ENCODE data around the gene ARL13B.

The ARL13B gene

DNA sequence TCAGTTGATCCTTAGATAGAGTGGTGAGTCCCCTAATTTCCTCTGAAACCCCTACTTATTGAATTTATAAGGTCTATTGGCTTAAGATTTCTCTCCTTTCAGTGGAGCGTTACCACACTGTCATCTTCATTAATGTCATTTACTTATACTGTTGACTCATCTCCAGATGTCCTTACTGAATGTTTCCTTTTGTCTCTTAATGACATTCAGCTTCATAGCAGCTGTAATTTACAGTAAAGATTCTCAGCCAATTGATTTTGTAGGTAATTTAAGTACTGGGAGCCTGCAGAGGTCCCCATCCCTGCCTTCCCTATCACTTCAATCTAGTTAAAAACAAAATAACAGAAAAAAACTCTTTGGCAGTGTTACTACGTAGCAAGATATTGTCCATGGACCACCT is 29.7 kb downstream of the ARL13B start:
- CTCF ChIA-PET, result no interaction called here
- TF ChIP-seq TARDBP (IDR thresholded peaks at IDR 0.05) (no peak), ZNF384 (IDR thresholded peaks at IDR 0.05) (no peak), CTBP1 (IDR thresholded peaks at IDR 0.05; ENCODE audit: borderline replicate concordance) (no peak), ELF4 (IDR thresholded peaks at IDR 0.05) (no peak), FOXK2 (IDR thresholded peaks at IDR 0.05) (no peak)
- POLR2A ChIA-PET, result interaction anchor here (1.3 kb wide), 1 partner anchor 53 kb away, joined by 3 read pairs; the partner anchor contains the start of genes DHFR2 and NSUN3
- DNase-seq (ENCODE audit: extremely low spot score), result no peak

DNA sequence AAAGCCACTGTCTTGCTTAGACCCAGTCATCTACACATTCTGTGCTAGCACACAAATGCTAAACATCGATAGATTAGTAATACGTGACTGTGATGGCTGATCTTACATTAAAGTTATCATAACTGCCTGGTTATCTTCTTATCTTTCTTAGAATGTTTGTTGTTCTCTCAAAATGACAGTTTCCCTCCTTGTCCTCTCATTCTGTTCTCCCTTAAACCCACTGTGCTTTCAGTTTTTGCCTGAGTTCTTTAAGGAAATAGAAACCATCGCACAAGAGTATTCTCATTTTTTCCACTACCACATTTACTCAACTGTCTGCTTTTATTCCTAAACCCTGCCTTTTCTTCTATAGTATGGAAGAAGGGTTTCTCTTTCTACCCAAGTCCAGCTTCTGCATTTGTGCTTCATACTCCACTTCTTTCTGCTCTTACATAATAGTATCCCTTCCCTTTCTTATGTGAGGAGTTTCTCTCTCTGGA is 31.3 kb downstream of the ARL13B start:
- CTCF ChIA-PET, result no interaction called here
- TF ChIP-seq ZNF384 (IDR thresholded peaks at IDR 0.05), result no peak
- no peak for TF ChIP-seq CTBP1 (IDR thresholded peaks at IDR 0.05; ENCODE audit: borderline replicate concordance)
- no peak for TF ChIP-seq TARDBP (IDR thresholded peaks at IDR 0.05)
- no peak for TF ChIP-seq HDGF (IDR thresholded peaks at IDR 0.05; ENCODE audit: borderline replicate concordance)
- TF ChIP-seq ELF4 (IDR thresholded peaks at IDR 0.05), result no peak
- TF ChIP-seq BHLHE40 (IDR thresholded peaks at IDR 0.05; ENCODE audit: borderline replicate concordance), result no peak
- TF ChIP-seq FOXK2 (IDR thresholded peaks at IDR 0.05), result no peak
- DNase-seq (ENCODE audit: extremely low spot score), result no peak
- POLR2A ChIA-PET, result no interaction called here

GRCh38 chr3:94012185-94012584 is 32.2 kb downstream of the ARL13B start:
- no peak for TF ChIP-seq TARDBP (IDR thresholded peaks at IDR 0.05)
- no peak for TF ChIP-seq SUZ12 (IDR thresholded peaks at IDR 0.05)
- no peak for TF ChIP-seq ELF4 (IDR thresholded peaks at IDR 0.05)
- no peak for TF ChIP-seq FOXK2 (IDR thresholded peaks at IDR 0.05)
- TF ChIP-seq BHLHE40 (IDR thresholded peaks at IDR 0.05; ENCODE audit: borderline replicate concordance), result no peak
- TF ChIP-seq FOXM1 (IDR thresholded peaks at IDR 0.05; ENCODE audit: borderline replicate concordance), result no peak
- no peak for TF ChIP-seq ZNF384 (IDR thresholded peaks at IDR 0.05)
- no peak for TF ChIP-seq L3MBTL2 (conservative IDR thresholded peaks at IDR 0.05)
- ChIA-PET POLR2A (no interaction called here), CTCF (no interaction called here)
- DNase-seq (ENCODE audit: extremely low spot score), result no peak

GRCh38 chr3:94015025-94015424 is 35.1 kb downstream of the ARL13B start:
- no peak for DNase-seq (ENCODE audit: extremely low spot score)
- TF ChIP-seq SP1 (IDR thresholded peaks at IDR 0.05), result no peak
- TF ChIP-seq ZNF384 (IDR thresholded peaks at IDR 0.05), result no peak
- no peak for TF ChIP-seq ELF4 (IDR thresholded peaks at IDR 0.05)
- TF ChIP-seq SUZ12 (IDR thresholded peaks at IDR 0.05), result no peak
- no peak for TF ChIP-seq FOXK2 (IDR thresholded peaks at IDR 0.05)
- no peak for TF ChIP-seq BHLHE40 (IDR thresholded peaks at IDR 0.05; ENCODE audit: borderline replicate concordance)
- no peak for TF ChIP-seq TARDBP (IDR thresholded peaks at IDR 0.05)
- TF ChIP-seq NFRKB (IDR thresholded peaks at IDR 0.05), result no peak
- TF ChIP-seq L3MBTL2 (conservative IDR thresholded peaks at IDR 0.05), result no peak
- no peak for TF ChIP-seq LEF1 (IDR thresholded peaks at IDR 0.05; ENCODE audit: borderline replicate concordance)
- POLR2A ChIA-PET, result no interaction called here
- CTCF ChIA-PET, result no interaction called here

GRCh38 chr3:94019659-94020058 is 39.7 kb downstream of the ARL13B start:
- ChIA-PET CTCF (interaction anchor here (0.6 kb wide), 1 partner anchor 42 kb away, joined by 3 read pairs; no protein-coding TSS in a partner anchor), POLR2A (interaction anchor here (1.3 kb wide), 1 partner anchor 43 kb away, joined by 5 read pairs; the partner anchor contains the start of genes DHFR2 and NSUN3)
- TF ChIP-seq HDGF (IDR thresholded peaks at IDR 0.05; ENCODE audit: borderline replicate concordance) (no peak), L3MBTL2 (conservative IDR thresholded peaks at IDR 0.05) (no peak), SUZ12 (IDR thresholded peaks at IDR 0.05) (no peak), ELF4 (IDR thresholded peaks at IDR 0.05) (no peak), FOXK2 (IDR thresholded peaks at IDR 0.05) (no peak), FOXM1 (IDR thresholded peaks at IDR 0.05; ENCODE audit: borderline replicate concordance) (no peak), BHLHE40 (IDR thresholded peaks at IDR 0.05; ENCODE audit: borderline replicate concordance) (no peak), PKNOX1 (IDR thresholded peaks at IDR 0.05) (no peak), NFRKB (IDR thresholded peaks at IDR 0.05) (no peak), SP1 (IDR thresholded peaks at IDR 0.05) (no peak), TARDBP (IDR thresholded peaks at IDR 0.05) (no peak), FOXA1 (IDR thresholded peaks at IDR 0.05) (no peak), ZNF384 (IDR thresholded peaks at IDR 0.05) (no peak), ARNT (IDR thresholded peaks at IDR 0.05) (no peak), CTBP1 (IDR thresholded peaks at IDR 0.05; ENCODE audit: borderline replicate concordance) (no peak), LEF1 (IDR thresholded peaks at IDR 0.05; ENCODE audit: borderline replicate concordance) (no peak)
- DNase-seq (ENCODE audit: extremely low spot score), result no peak

DNA sequence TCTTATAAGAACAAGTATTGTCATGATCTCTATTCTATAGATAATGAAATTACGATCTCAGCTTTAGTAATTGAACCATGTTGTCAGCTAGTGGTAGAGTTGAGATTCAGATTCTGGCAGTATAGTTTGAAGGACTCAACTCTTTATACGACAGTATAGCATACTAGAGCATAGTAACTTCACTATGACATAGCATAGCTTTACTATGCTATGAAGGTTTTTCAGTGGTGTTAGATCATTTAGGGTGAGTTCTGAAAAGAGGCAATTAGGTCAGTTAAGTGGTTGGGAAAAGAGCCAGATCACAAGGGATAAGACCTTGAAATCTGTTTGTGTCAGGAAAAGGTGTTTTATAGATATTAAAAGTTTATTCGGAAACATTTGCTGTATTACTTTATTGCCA is 40.3 kb downstream of the ARL13B start:
- POLR2A ChIA-PET, result interaction anchor here (1.3 to 2.2 kb wide), 2 partner anchors 42 to 43 kb away, joined by 5 to 8 read pairs; partner anchors contain the start of genes DHFR2 and NSUN3
- CTCF ChIA-PET, result interaction anchor here (0.6 kb wide), 1 partner anchor 42 kb away, joined by 3 read pairs; no protein-coding TSS in a partner anchor
- DNase-seq (ENCODE audit: extremely low spot score), result no peak
- TF ChIP-seq SUZ12 (IDR thresholded peaks at IDR 0.05) (no peak), CTBP1 (IDR thresholded peaks at IDR 0.05; ENCODE audit: borderline replicate concordance) (no peak), PKNOX1 (IDR thresholded peaks at IDR 0.05) (no peak), L3MBTL2 (conservative IDR thresholded peaks at IDR 0.05) (no peak), TARDBP (IDR thresholded peaks at IDR 0.05) (no peak), BHLHE40 (IDR thresholded peaks at IDR 0.05; ENCODE audit: borderline replicate concordance) (no peak), SP1 (IDR thresholded peaks at IDR 0.05) (no peak), HDGF (IDR thresholded peaks at IDR 0.05; ENCODE audit: borderline replicate concordance) (no peak), ARNT (IDR thresholded peaks at IDR 0.05) (no peak), LEF1 (IDR thresholded peaks at IDR 0.05; ENCODE audit: borderline replicate concordance) (no peak), ELF4 (IDR thresholded peaks at IDR 0.05) (no peak)

DNA sequence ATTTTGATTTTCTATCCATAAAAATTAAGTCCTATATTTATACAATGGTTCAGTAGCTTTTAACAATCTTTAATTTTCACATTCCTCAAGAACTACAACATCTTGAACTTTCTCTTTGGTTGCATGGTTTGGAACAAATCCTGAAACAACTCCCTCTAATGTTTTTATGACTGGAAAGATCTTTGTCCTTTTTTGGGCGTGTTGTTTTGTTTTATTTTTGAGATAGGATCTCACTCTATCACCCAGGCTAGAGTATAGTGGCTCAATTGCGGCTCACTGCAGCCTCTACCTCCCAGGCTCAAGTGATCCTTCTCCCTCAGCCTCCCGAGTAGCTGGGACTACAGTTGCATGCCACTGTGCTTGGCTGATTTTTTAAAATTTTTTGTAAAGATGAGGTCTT is 44.4 kb downstream of the ARL13B start:
- DNase-seq (ENCODE audit: extremely low spot score), result no peak
- TF ChIP-seq BHLHE40 (IDR thresholded peaks at IDR 0.05; ENCODE audit: borderline replicate concordance) (no peak), FOXA1 (IDR thresholded peaks at IDR 0.05) (no peak), L3MBTL2 (conservative IDR thresholded peaks at IDR 0.05) (no peak), PKNOX1 (IDR thresholded peaks at IDR 0.05) (no peak), FOXM1 (IDR thresholded peaks at IDR 0.05; ENCODE audit: borderline replicate concordance) (no peak), LEF1 (IDR thresholded peaks at IDR 0.05; ENCODE audit: borderline replicate concordance) (no peak), ZNF384 (IDR thresholded peaks at IDR 0.05) (no peak), SUZ12 (IDR thresholded peaks at IDR 0.05) (no peak), ELF4 (IDR thresholded peaks at IDR 0.05) (no peak), CTBP1 (IDR thresholded peaks at IDR 0.05; ENCODE audit: borderline replicate concordance) (no peak), SP1 (IDR thresholded peaks at IDR 0.05) (no peak), ARNT (IDR thresholded peaks at IDR 0.05) (no peak), HDGF (IDR thresholded peaks at IDR 0.05; ENCODE audit: borderline replicate concordance) (no peak), FOXK2 (IDR thresholded peaks at IDR 0.05) (no peak), TARDBP (IDR thresholded peaks at IDR 0.05) (no peak), NFRKB (IDR thresholded peaks at IDR 0.05) (no peak)
- POLR2A ChIA-PET, result no interaction called here
- CTCF ChIA-PET, result no interaction called here

Data from HEK293T (cell line).